HepG2 (cell line): Measurements from ENCODE around the gene DACH2.

Experiments used
- CTCF ChIP-seq: sonication (generic); formaldehyde crosslinking; IDR thresholded peaks from 2 replicates; pipeline ENCODE4 v1.5.0; 2020; ENCODE audit warnings: mild to moderate bottlenecking, missing genetic modification reagents, moderate library complexity
- E2F1 ChIP-seq: sonication (generic); formaldehyde crosslinking; IDR thresholded peaks from 2 replicates; pipeline ENCODE4 v1.5.0; 2020; ENCODE audit warnings: missing genetic modification reagents
- JUND ChIP-seq: sonication (generic); formaldehyde crosslinking; IDR thresholded peaks from 2 replicates; pipeline ENCODE4 v1.8.0; 2022; ENCODE audit warnings: mild to moderate bottlenecking, missing genetic modification reagents
- TCF7L2 ChIP-seq: IDR thresholded peaks from 2 replicates; pipeline ENCODE4 v1.6.1; 2011; ENCODE audit warnings: mild to moderate bottlenecking, low read depth, low read length, moderate library complexity
- ZHX1 ChIP-seq: sonication (generic); formaldehyde crosslinking; IDR thresholded peaks from 2 replicates; pipeline ENCODE4 v1.8.1; 2022; ENCODE audit warnings: low read depth, mild to moderate bottlenecking, missing genetic modification reagents
- ZNF17 ChIP-seq: sonication (generic); formaldehyde crosslinking; IDR thresholded peaks from 2 replicates; pipeline ENCODE4 v1.5.0; 2020; ENCODE audit warnings: mild to moderate bottlenecking, missing genetic modification reagents
- ZNF274 ChIP-seq: sonication (generic); formaldehyde crosslinking; IDR thresholded peaks from 2 replicates; pipeline ENCODE4 v1.5.1; 2020; ENCODE audit warnings: mild to moderate bottlenecking, missing genetic modification reagents
- ZNF280D ChIP-seq: sonication (generic); formaldehyde crosslinking; IDR thresholded peaks from 2 replicates; pipeline ENCODE4 v1.5.1; 2020; ENCODE audit warnings: mild to moderate bottlenecking, missing genetic modification reagents
- ZNF512B ChIP-seq: sonication (generic); formaldehyde crosslinking; IDR thresholded peaks from 2 replicates; pipeline ENCODE4 v1.5.1; 2020; ENCODE audit warnings: missing genetic modification reagents, mild to moderate bottlenecking, borderline replicate concordance
- ZNF768 ChIP-seq: sonication (generic); formaldehyde crosslinking; IDR thresholded peaks from 2 replicates; pipeline ENCODE4 v1.4.0; 2020; ENCODE audit warnings: missing genetic modification reagents
- ZSCAN29 ChIP-seq: sonication (generic); formaldehyde crosslinking; conservative IDR thresholded peaks from 2 replicates; pipeline ENCODE4 v1.4.0; 2020; ENCODE audit warnings: mild to moderate bottlenecking, missing genetic modification reagents
- ZXDC ChIP-seq: sonication (generic); formaldehyde crosslinking; IDR thresholded peaks from 2 replicates; pipeline ENCODE4 v1.5.0; 2020; ENCODE audit warnings: mild to moderate bottlenecking, missing genetic modification reagents
- ZZZ3 ChIP-seq: sonication (generic); formaldehyde crosslinking; IDR thresholded peaks from 2 replicates; pipeline ENCODE4 v1.4.0; 2020; ENCODE audit warnings: missing genetic modification reagents, mild to moderate bottlenecking, borderline replicate concordance

GRCh38 chrX:86711531-86712180 is 563.4 kb downstream of the DACH2 start:
- no peak for TF ChIP-seq ZNF768 (CRISPR knock-in tag)
- no peak for TF ChIP-seq ZNF274
- TF ChIP-seq ZHX1 (CRISPR knock-in tag), result no peak
- no peak for TF ChIP-seq TCF7L2
- no peak for TF ChIP-seq ZNF512B (CRISPR knock-in tag)
- TF ChIP-seq ZXDC (CRISPR knock-in tag), result no peak
- TF ChIP-seq E2F1 (CRISPR knock-in tag), result no peak
- TF ChIP-seq ZNF17 (CRISPR knock-in tag), result no peak
- TF ChIP-seq ZSCAN29 (CRISPR knock-in tag), result no peak
- no peak for TF ChIP-seq CTCF (CRISPR knock-in tag)
- TF ChIP-seq ZNF280D (CRISPR knock-in tag), result no peak
- TF ChIP-seq JUND (CRISPR knock-in tag), result no peak
- TF ChIP-seq ZZZ3, result no peak
